SK-N-MC (cell line): ENCODE measurements around the gene TMEM167A.

Source experiments
- EZH2 ChIP-seq: fragments of 200-600 bp; sonication (generic); IDR thresholded peaks from one replicate; pipeline ENCODE4 v1.6.1; 2017; ENCODE audit warnings: antibody characterized with exemption
- FOXP2 ChIP-seq: optimal IDR thresholded peaks from 2 replicates; pipeline ENCODE3; 2011; ENCODE audit warnings: mild to moderate bottlenecking, moderate library complexity; ENCODE audit not compliant: insufficient read depth; ENCODE audit errors: extremely low read length, control extremely low read depth
- POLR2AphosphoS5 ChIP-seq: IDR thresholded peaks from 2 replicates; pipeline ENCODE4 v1.6.1; 2012; ENCODE audit warnings: mild to moderate bottlenecking, low read depth, low read length, borderline replicate concordance

DNA sequence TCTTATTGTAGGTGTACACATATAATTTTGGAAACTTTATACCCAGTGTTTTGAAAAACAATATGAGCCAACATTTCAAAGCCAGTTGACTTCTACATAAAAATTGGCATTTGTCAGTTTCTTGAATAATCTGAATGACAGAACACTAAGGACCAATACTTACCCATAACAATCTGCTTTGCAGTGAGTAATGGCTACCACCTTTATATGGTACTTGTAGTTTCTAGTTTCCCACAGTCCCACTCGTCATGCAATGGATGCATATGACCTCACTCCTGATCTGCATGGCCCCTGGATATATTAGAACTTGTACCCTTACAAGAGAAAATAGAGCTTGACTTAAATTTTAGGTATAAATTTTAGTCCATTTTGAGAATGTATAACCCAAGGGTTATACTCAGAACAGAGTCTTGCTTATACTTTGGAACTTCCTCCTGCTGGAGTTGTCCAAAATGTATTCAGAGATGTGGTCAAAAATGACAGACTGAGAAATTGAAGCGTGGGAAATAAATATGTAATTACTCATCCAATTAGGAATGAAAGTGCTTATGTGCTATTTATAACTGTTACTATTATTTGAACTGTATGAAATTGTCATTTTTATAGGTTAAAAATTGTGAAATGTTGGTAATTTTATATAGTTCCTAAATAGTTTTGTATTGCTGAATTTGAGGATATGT is 19.6 kb upstream of the TMEM167A start:
- no peak for TF ChIP-seq POLR2AphosphoS5
- TF ChIP-seq EZH2, result no peak
- TF ChIP-seq FOXP2, result no peak
